Natural killer cell (primary cell): ENCODE results near the gene PCK1. TPM values are rescaled to one million over a fixed set of nuclear protein-coding genes. Genes with fewer than 3 reads are reported as not detected.

Experiments used
- ATAC-seq, 3 donors: fragments of 150-1000 bp in 2 of 3; fragments of 200-7000 bp in 1 of 3; cut with Tn5 transposase; 1 replicate in 1 of 3; 2 replicates in 2 of 3; pipeline ENCODE4 v1.10.0; 2021; ENCODE audit warnings: mild to moderate bottlenecking in 2 of 3, moderate library complexity in 2 of 3
- DNase-seq, 2 donors: peaks; one replicate each; pipeline versions ENCODE4 v3.0.0 to v3.0.0-alpha.2; 2013 to 2021; ENCODE audit warnings: mixed read lengths in 1 of 2
- H3K27ac ChIP-seq: one replicate; pipeline ENCODE4 v1.5.1; 2013; ENCODE audit warnings: mild to moderate bottlenecking, low read length
- H3K27me3 ChIP-seq: one replicate; pipeline ENCODE4 v1.6.1; 2013; ENCODE audit warnings: low read length; ENCODE audit not compliant: control insufficient read depth, insufficient read depth
- H3K36me3 ChIP-seq: one replicate; pipeline ENCODE4 v1.6.1; 2013; ENCODE audit warnings: low read length; ENCODE audit not compliant: control insufficient read depth, insufficient read depth
- H3K4me1 ChIP-seq: one replicate; pipeline ENCODE4 v1.6.1; 2013; ENCODE audit warnings: low read length; ENCODE audit not compliant: control insufficient read depth, insufficient read depth
- H3K4me3 ChIP-seq: one replicate; pipeline ENCODE4 v1.5.1; 2013; ENCODE audit warnings: low read length
- H3K9me3 ChIP-seq: one replicate; pipeline ENCODE4 v1.6.1; 2013; ENCODE audit warnings: low read length; ENCODE audit not compliant: control insufficient read depth, insufficient read depth
- H3K27ac Mint-ChIP-seq, 2 donors: one replicate each; pipeline ENCODE4 v1.8.0; 2022; ENCODE audit warnings: mild to moderate bottlenecking in 2 of 2, mixed read lengths in 2 of 2, moderate library complexity in 1 of 2
- H3K27me3 Mint-ChIP-seq, 2 donors: one replicate each; pipeline ENCODE4 v1.8.0; 2022; ENCODE audit warnings: low read depth in 2 of 2, mixed read lengths in 2 of 2
- H3K36me3 Mint-ChIP-seq: one replicate; pipeline ENCODE4 v1.8.0; 2022; ENCODE audit warnings: mixed read lengths
- H3K4me1 Mint-ChIP-seq, 2 donors: one replicate each; pipeline ENCODE4 v1.8.0; 2022; ENCODE audit warnings: mixed read lengths in 2 of 2
- H3K4me3 Mint-ChIP-seq: one replicate; pipeline ENCODE4 v1.8.0; 2022; ENCODE audit warnings: mild to moderate bottlenecking, moderate library complexity, mixed read lengths
- H3K9me3 Mint-ChIP-seq, 2 donors: one replicate each; pipeline ENCODE4 v1.8.0; 2022; ENCODE audit warnings: mixed read lengths in 2 of 2
- WGBS: methylation state at CpG from one replicate; pipeline ENCODE4 v1.1.7; 2013; ENCODE audit warnings: missing lambda C conversion rate; ENCODE audit not compliant: insufficient coverage; 5-methylcytosine and 5-hydroxymethylcytosine counted together
- intact Hi-C: fragments of 100-400 bp; cut with micrococcal nuclease; formaldehyde crosslinking; loops from one replicate; pipeline ENCODE4 v1.14.2; 2022
- total RNA-seq, 4 donors: library from RNA; stranded (reverse); fragments of 120-200 nt in 1 of 4; gene quantifications; one replicate each; pipeline versions ENCODE4 v1.2.3 to v1.2.4, GENCODE V29; 2013 to 2022
- TF ChIP-seq, protein P1 (sequence below): fragments of 200-600 bp; IDR thresholded peaks from one replicate; pipeline ENCODE4 v1.8.0; 2022; ENCODE audit warnings: antibody characterized with exemption

The PCK1 gene
- total RNA-seq, 3 donors from 2014 or later (not counting 1 experiment from before 2014, with no cell fraction given) = not detected

DNA sequence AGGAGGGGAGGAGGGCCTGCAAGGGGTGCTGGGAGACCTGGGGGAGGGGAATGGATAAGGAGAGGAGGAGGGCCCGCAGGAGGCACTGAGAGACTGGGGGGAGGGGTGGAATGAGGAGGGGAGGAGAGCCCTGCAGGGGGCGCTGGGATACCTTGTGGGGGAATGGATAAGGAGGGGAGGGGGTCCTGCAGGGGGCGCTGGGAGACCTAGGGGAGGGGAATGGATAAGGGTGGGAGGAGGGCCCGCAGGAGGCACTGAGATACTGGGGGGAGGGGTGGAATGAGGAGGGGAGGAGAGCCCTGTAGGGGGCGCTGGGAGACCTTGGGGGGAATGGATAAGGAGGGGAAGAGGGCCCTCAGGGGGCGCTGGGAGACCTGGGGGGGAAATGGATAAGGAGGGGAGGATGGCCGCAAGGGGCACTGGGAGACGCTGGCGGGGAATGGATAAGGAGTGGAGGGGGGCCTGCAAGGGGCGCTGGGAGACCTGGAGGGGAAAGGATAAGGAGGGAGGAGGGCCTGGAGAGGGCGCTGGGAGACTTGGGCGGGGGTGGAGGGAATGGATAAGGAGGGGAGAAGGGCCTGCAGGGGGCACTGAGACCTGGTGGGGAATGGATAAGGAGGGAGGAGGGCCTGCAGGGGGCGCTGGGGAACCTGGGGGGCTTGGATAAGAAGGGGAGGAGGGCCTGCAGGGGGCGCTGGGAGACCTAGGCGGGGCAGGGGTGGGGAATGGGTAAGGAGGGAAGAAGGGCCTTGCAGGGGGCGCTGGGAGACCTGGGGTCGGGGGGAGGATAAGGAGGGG, 34.6 kb upstream of the PCK1 start:
- H3K27ac Mint-ChIP-seq = no peak overlapping the region
- H3K27me3 Mint-ChIP-seq = no peaks in the 10 kb centered on the region
- no peak overlapping the region for H3K4me3 Mint-ChIP-seq
- TF ChIP-seq, protein P1, sequence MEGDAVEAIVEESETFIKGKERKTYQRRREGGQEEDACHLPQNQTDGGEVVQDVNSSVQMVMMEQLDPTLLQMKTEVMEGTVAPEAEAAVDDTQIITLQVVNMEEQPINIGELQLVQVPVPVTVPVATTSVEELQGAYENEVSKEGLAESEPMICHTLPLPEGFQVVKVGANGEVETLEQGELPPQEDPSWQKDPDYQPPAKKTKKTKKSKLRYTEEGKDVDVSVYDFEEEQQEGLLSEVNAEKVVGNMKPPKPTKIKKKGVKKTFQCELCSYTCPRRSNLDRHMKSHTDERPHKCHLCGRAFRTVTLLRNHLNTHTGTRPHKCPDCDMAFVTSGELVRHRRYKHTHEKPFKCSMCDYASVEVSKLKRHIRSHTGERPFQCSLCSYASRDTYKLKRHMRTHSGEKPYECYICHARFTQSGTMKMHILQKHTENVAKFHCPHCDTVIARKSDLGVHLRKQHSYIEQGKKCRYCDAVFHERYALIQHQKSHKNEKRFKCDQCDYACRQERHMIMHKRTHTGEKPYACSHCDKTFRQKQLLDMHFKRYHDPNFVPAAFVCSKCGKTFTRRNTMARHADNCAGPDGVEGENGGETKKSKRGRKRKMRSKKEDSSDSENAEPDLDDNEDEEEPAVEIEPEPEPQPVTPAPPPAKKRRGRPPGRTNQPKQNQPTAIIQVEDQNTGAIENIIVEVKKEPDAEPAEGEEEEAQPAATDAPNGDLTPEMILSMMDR = no peak
- H3K27me3 ChIP-seq = no peaks in the 10 kb centered on the region
- intact Hi-C loops = no loop called here
- peak in 1 of 2 donors; percentile 17 for DNase-seq
- H3K9me3 ChIP-seq = no peaks in the 10 kb centered on the region
- H3K27ac ChIP-seq = no peak overlapping the region
- H3K36me3 ChIP-seq = no peaks in the 10 kb centered on the region
- H3K4me1 ChIP-seq = no peaks in the 10 kb centered on the region
- no peak for ATAC-seq
- 74% methylated on average over 17 of the region's 17 CpGs for WGBS
- H3K36me3 Mint-ChIP-seq = no peaks in the 10 kb centered on the region
- no peak overlapping the region for H3K4me3 ChIP-seq
- H3K4me1 Mint-ChIP-seq = no peaks in the 10 kb centered on the region
- no peaks in the 10 kb centered on the region for H3K9me3 Mint-ChIP-seq

DNA sequence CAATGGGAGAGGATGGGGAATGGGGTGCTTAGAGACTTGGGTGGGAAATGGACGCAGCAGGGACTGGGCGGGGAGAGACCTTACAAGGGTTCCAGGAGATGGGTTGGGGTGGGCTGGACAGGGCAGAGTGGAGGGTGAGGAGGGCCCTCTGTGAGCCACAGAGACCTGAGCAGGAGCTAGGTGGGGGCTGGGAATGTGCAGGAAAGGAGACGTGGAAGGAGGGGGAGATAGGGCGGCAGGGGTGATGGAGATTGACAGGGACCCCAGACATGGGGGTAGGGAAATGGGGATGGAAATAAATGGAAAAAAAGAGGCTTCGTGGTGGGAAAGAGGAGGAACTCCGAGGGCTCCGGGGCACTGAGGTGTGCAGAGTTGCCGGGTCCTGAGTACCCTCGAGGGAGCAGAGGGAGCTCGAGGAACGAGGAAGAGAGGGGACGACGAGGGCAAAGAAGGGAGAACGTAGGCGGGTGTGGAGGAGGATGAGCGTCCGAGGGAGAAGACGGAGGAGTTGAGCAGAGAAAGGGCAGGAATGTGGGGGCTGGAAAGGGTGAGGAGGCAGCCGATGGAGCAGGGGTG, 33.9 kb upstream of the PCK1 start:
- no peaks in the 10 kb centered on the region for H3K27me3 Mint-ChIP-seq
- no peak for ATAC-seq
- intact Hi-C loops = no loop called here

DNA sequence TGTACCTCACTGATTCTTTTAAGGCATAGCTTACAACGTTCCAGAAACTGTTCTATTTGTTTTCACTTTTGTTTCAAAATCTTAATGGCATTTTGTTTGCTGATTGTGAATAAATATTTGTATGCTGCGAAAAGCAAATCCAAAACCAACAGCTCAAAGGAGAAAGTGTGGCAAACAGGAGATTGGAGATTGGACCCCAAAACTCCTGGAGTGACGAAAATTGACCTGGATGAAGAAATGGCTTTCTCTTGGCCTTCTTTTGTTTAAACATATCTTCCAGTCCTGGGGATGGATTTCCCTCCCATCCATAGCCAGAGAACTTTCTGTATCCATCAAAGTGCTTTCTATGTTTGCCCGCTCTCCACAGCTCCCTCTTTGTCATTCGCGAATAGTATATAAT, 33.2 kb upstream of the PCK1 start:
- TF ChIP-seq, protein P1 = no peak
- H3K4me3 ChIP-seq = no peak overlapping the region
- DNase-seq (no peak), ATAC-seq (no peak)
- H3K27me3 ChIP-seq = no peaks in the 10 kb centered on the region
- peaks cover 0 to 2% of the 10 kb centered on the region in 2 donors for H3K27me3 Mint-ChIP-seq
- H3K9me3 Mint-ChIP-seq = no peaks in the 10 kb centered on the region
- no peaks in the 10 kb centered on the region for H3K4me1 ChIP-seq
- H3K4me1 Mint-ChIP-seq = no peaks in the 10 kb centered on the region
- no peak overlapping the region for H3K4me3 Mint-ChIP-seq
- H3K36me3 ChIP-seq = no peaks in the 10 kb centered on the region
- no peak overlapping the region for H3K27ac ChIP-seq
- no peaks in the 10 kb centered on the region for H3K36me3 Mint-ChIP-seq
- H3K27ac Mint-ChIP-seq = no peak overlapping the region
- H3K9me3 ChIP-seq = no peaks in the 10 kb centered on the region
- 96% methylated on average over 2 of the region's 6 CpGs for WGBS
- intact Hi-C loops = no loop called here

More for the DNA sequence above, 33.9 kb upstream of the PCK1 start:
- H3K36me3 Mint-ChIP-seq = no peaks in the 10 kb centered on the region
- H3K9me3 ChIP-seq = no peaks in the 10 kb centered on the region
- H3K27me3 ChIP-seq = no peaks in the 10 kb centered on the region
- no peak overlapping the region for H3K27ac ChIP-seq
- no peak for DNase-seq
- no peaks in the 10 kb centered on the region for H3K9me3 Mint-ChIP-seq
- no peak overlapping the region for H3K4me3 Mint-ChIP-seq
- WGBS = 76% methylated on average over 19 of the region's 19 CpGs
- H3K4me1 Mint-ChIP-seq = no peaks in the 10 kb centered on the region
- H3K36me3 ChIP-seq = no peaks in the 10 kb centered on the region
- no peak overlapping the region for H3K27ac Mint-ChIP-seq
- no peak overlapping the region for H3K4me3 ChIP-seq
- TF ChIP-seq, protein P1 = no peak
- H3K4me1 ChIP-seq = no peaks in the 10 kb centered on the region
